HT-29 (cell line): ENCODE results near the gene TEX29. TPM values are rescaled to one million over a fixed set of nuclear protein-coding genes. Genes with fewer than 3 reads are reported as not detected.

Source experiments
- DNase-seq: peaks from one replicate; pipeline ENCODE4 v3.0.0-alpha.2; 2015; ENCODE audit warnings: low spot score
- total RNA-seq: library from RNA; depleted of rRNA; stranded (reverse); fragments of >200 nt; shearing (Covaris generic); gene quantifications from 2 replicates; pipeline ENCODE4 v1.2.3, GENCODE V29; 2014

TEX29 gene
- total RNA-seq, 1 experiment from 2014 or later: not detected

GRCh38 chr13:111339366-111340143, 19.1 kb downstream of the TEX29 start:
- no peak for DNase-seq

DNA sequence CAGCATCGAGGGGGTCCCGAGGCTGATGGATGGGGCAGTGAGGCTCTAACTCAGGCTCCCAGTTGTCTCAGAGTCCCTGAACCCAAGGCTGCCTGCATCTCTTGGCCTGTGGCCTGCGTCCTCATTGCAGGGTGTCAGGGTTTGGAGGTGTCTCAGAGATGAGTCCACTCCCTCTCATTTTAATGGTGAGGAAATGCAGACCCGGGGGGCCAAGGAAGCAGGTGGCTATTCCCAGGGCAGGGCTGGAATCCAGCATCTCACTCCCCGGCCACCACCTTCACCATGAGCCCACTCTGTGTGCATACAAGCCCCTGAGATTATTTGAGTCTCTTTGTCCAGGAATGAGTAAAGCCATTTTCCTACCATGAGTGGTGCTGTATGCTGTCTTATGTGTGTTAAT, 21.4 kb downstream of the TEX29 start:
- DNase-seq: no peak

GRCh38 chr13:111342721-111343120, 22.3 kb downstream of the TEX29 start:
- no peak for DNase-seq

DNA sequence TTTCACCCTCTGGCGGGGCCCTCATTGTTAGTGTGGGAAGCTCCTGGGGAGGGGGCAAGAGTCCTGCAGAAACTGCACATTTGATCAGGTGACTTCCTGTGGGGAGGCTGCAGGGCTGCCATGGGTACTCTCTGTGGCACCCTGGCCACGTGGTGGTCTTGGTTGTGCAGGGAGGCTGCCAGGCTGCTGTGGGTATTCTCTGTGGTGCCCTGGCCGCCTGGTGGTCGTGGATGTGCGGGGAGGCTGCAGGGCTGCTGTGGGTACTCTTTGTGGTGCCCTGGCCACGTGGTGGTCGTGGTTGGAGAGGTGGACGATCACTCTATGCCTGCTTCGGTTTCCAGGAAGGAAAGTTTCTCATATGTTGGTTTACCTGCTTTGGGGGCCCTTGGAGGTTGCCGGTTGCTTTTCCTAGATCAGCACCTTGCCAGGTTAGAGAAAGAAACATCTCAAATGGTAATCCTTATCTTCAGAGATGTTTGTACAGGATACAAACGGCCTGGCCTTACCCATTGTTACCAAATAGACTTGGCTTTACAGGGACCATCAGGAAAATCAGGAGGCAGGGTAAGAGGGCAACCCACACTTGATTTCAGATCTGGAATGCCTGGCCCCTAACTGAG, 22.9 kb downstream of the TEX29 start:
- no peak for DNase-seq

GRCh38 chr13:111344471-111345191, 24.2 kb downstream of the TEX29 start:
- DNase-seq: peak; percentile 70

DNA sequence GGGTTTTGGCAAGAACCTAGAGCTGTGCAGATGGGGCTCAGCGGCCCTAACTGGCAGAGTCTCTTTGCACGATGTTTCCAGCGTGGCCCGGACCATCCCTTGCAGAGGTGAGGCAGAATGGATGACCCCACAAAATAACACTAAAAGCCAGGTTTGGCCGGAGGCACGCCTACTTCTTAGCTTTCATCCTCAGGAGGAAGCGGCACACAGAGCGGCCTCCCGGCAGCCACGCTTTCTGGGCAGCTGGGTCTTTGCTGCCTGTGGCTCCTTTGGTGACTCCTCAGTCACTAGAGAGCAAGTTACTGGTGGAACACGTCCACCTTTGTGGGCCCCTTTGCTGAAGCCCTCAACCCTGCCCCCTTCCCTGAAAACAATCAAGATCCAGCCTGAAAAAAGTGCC, 25.2 kb downstream of the TEX29 start:
- DNase-seq: no peak

- no peak for DNase-seq
Observed at GRCh38 chr13:111346101-111346680, 25.7 kb downstream of the TEX29 start.

DNA sequence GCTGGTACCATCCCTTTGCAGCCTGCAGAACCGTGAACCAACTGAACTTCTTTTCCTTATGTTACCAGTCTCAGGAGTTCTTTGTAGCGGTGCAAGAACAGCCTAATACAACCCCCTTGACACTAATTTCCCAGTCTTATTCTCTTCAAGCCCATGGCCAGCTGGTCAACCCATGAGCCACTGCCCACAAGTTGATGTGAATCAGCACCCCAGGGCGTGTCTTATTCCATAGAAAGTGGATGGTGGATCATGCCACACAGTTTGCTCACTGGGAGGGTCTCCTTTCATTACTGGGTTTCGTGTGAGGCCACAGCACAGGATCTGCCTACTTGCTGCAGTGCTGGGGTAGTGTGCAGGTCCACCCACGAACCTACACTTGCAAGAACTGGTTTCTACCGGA, 27.0 kb downstream of the TEX29 start:
- DNase-seq: no peak

DNA sequence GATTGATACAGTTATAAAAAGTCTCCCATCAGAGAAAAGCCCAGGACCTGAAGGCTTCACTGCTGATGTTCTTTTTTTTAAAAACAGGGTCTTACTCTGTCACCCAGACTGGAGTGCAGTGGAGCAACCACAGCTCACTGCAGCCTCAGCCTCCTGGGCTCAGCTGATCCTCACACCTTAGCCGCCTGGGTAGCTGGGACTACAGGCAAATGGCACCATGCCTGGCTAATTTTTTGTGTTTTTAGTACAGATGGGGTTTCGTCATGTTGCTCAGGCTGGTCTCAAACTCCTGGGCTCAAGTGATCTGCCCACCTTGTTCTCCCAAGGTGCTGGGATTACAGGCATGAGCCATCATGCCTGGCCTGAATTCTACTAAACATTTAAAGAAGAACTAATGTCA, 33.1 kb downstream of the TEX29 start:
- DNase-seq: no peak

DNA sequence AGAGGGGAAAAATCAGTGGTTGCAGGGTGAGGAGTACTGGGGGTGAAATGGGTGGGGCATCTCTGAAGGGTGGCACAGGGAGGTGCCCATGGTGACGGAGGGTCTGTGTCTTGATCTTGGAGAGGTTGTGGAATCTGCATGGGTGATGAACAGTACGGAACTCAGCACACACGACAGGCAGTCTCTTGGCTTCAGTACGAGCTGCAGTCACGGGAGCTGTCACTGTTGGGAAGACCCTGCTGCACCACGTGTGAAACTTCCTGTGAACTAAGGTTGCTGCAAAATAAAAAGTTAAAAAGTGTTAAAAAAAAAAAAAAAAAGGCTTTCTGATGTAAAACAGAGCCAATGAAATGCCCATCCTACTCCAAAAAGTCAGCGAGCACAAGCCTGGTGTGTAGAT, 34.3 kb downstream of the TEX29 start:
- DNase-seq: no peak

DNA sequence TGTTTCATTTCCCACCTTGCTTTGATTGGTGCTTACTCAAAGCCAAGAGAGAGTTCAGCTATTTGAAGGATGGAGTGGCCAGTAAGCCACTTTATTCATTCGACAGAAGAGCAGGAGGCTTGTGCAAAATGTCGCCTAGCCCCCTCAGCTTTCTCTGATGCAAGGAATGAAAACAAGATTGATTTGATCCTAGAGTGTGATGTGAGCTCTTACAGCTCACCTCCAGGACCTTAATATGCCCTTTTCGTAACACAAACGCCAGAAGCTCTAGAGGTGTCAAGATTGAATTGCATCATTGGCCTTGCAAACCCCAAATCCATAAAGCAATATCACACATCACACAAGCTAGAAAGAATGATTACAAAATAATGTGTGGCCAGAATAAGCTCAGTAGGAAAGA, 36.4 kb downstream of the TEX29 start:
- no peak for DNase-seq

DNA sequence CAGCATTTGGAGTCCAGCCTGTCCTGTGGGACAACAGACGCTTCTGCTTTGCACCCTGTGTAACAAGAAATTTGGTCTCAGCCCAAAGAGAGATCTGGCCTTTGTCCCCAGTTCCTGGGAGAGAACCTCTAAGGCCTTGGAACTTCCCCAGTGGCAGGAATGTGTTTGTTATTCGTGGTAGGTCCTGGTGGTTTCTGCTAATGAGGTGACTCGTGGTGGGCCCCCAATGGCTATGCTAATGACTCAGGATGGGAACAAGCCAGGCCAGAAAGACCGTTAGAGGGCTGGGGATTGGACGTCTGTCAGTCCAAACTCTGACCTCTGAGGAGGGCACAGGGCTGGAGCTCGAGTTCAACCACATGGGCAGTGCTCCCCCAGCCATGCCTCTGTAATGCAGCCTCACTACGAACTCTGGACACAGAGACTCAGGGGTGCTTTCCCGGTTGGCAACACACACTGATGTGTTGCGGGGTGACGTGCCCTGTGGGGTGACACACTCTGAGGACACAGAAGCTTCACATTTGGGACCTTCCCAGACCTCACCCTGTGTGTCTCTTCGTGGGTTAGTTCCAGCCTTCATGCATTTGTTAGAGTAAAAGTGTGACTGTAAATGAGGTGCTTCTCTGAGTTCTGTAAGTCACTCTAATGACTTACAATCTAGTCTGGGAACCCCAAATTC, 38.9 kb downstream of the TEX29 start:
- DNase-seq: no peak

- no peak for DNase-seq
Observed at GRCh38 chr13:111359930-111360329, 39.5 kb downstream of the TEX29 start.

DNA sequence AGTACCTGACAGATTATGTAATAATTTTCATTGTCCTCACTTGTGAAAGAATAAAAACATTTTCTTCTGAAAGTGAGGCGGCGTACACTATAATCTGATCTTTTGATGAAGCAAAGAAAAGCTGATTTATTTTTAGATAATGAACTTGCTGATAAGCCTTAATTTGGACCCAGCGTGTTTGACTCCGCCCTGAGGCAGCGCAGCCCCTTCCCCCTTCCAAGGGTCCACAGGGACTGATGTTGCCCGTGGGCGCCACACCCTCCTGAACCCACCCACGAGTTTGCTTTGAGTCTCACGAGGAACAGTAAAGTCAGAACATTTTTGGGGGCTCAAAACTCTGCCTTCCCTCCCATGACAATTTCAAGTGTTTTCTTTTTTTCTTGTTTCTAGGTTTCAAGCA, 40.0 kb downstream of the TEX29 start:
- no peak for DNase-seq

DNA sequence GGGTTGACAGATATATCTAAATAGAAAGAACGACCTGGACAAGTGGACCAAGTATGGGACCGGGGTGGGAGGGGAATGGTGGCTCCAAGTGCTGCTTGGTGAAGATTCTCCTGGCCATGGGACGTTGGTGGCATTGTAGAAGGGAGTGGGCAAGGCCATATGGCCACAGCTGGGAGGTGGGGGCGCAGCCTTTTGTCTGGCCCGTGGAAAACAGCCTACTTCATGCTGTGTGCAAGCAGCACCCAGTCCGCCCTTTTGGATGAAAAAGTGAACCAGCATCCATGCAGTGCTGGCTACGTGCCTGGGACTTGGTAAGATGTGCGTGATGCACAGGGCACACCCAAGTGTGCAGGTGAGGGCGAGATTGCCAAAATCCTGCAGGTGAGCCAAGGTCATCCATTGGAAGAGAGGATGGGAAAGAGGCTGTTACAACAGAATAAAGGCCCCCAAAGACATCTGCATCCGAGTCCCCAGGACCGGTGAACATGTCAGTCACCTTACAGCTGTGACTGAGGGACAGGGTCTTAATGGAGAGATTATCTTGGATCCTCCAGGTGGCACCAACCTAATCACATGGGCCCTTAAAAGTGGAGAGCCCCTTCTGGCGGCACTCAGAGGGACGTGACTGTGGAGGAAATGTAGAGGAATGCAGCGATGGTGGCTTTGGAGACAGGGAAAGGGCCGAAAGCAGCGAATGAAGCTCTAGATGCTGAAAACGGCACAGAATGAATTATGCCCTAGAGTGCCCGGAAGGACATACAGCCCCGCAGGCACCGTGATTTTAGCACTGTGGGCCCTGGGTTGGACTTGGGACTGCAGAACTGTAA, 40.8 kb downstream of the TEX29 start:
- no peak for DNase-seq

DNA sequence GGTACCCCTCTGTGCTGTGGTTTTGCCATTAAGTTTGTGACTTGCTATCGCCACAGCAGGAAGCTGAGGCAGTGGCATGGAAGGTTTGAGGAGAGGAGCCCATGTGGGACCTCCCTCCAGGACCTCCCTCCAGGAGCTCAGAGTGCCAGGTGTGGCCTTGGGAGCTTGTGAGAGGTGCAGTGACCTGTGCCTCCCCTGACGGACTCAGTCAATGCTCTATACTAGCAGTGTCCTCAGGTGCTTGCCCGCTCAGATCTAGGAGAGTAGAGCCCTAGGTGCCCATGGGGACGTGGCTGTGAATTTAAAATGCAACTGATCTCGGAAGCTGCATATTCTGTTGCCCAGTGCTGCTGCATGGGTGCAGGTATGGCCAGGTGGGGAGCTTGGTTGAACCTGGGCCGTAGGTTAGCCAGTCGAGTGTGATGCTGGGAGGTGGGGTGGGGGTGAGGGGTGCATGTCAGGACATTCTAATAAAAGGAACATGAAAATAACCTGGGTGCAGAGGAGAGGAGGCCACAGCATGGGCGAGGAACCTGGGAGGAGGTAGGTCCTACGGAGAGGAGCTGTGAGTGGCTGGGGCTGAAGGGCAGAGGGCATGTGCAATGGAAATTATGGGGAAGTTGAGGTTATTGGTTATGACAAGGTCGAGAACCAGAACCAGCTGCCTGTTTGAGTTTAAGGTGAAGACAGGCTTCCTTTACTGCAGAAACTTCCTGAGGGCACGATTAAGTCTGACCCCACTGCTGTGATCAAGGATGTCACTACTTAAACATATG, 41.6 kb downstream of the TEX29 start:
- no peak for DNase-seq

DNA sequence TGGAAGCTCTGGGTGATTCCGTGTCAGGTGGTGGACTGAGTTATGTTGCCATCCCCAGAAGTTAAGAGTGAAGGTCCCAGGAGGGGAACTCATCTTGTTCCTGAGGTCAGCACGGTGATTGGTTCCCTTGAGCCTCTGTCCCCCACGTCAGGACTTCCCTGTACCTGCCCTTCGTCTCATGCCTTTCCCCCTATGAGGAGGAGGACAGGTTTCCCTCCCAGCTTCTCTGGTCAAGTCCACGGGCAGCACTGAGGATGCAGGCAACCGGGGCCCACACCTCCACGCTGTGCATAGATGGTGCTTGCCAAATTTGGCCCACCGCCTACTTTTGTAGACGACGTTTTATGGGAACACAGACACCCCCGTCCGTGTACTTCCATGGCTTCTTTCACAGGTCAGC, 42.7 kb downstream of the TEX29 start:
- DNase-seq: no peak

GRCh38 chr13:111363591-111363990, 43.1 kb downstream of the TEX29 start:
- DNase-seq: no peak

GRCh38 chr13:111365149-111366005, 44.9 kb downstream of the TEX29 start:
- no peak for DNase-seq
